Peyer's patch (tissue), 4 donors: ENCODE results near the gene CDKN2B.

Experiments
- CTCF ChIP-seq, 6 experiments: fragments of 450-650 bp in 4 of 6; fragments of 200-600 bp in 2 of 6; sonication (generic) in 1 of 6; IDR thresholded peaks; one replicate each; pipeline ENCODE4 v1.5.1; 2017 to 2019; ENCODE audit warnings: antibody characterized with exemption in 6 of 6, mild to moderate bottlenecking in 3 of 6, moderate library complexity in 1 of 6
- POLR2A ChIP-seq, 2 donors: fragments of 450-650 bp; IDR thresholded peaks; one replicate each; pipeline ENCODE4 v1.5.1; 2017; ENCODE audit warnings: antibody characterized with exemption in 2 of 2, mild to moderate bottlenecking in 2 of 2, moderate library complexity in 2 of 2

DNA sequence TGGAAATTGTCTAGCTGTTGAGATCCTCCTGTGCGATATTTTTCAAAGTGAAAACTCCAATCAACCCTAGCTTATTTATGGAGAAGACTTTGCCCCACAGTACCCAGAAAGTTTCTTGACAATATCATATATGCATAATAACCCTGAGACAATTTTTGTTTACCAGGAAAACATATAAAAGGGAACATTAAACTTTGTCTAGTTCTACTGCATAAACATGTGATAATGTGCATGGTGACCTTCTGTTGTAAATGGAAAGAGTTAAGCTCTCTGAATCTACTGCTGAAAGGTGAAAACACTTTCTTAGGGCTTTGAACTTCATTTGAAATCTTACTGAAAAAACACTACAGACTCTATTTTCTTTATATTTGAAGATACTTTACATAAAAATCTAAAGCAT, 32.2 kb upstream of the CDKN2B start:
- no peak for TF ChIP-seq CTCF (IDR thresholded peaks at IDR 0.05)
- TF ChIP-seq POLR2A (IDR thresholded peaks at IDR 0.05), result peak in 1 of 2 donors; percentile 44
